Brain microvascular endothelial cell (primary cell): ENCODE data around the gene UBASH3B.

Experiments
- DNase-seq: peaks from one replicate; pipeline ENCODE4 v3.0.0-alpha.2; 2020
- H3K27ac ChIP-seq: fragments of 250-450 bp; sonication (Bioruptor Pico); 2 replicates; pipeline ENCODE4 v1.5.1; 2020; ENCODE audit warnings: mild to moderate bottlenecking, moderate library complexity
- H3K27me3 ChIP-seq: fragments of 250-450 bp; sonication (Bioruptor Pico); replicated peaks from 2 replicates; pipeline ENCODE4 v1.5.1; 2020; ENCODE audit warnings: mild to moderate bottlenecking
- H3K36me3 ChIP-seq: fragments of 250-450 bp; sonication (Bioruptor Pico); replicated peaks from 2 replicates; pipeline ENCODE4 v1.5.1; 2020; ENCODE audit warnings: mild to moderate bottlenecking
- H3K4me3 ChIP-seq: 2 replicates; pipeline ENCODE4 v1.5.1; 2011; ENCODE audit warnings: low read depth, mild to moderate bottlenecking, control low read depth, low read length, moderate library complexity
- CTCF ChIP-seq: IDR thresholded peaks from 2 replicates; pipeline ENCODE4 v1.5.1; 2011; ENCODE audit warnings: low read depth, mild to moderate bottlenecking, moderate library complexity, low read length, control low read depth, inconsistent platforms; ENCODE audit errors: missing control alignments
- in situ Hi-C: cut with HindIII; loops from 2 replicates; pipeline ENCODE4 v1.10.0; 2017; ENCODE audit warnings: low sequenced_read_pairs, low pct_ligation_motif_present

Gene UBASH3B

GRCh38 chr11:122803306-122803705, 147.8 kb downstream of the UBASH3B start:
- Histone ChIP-seq H3K27ac (peak overlapping the region; percentile 48), H3K27me3 (no peaks in the 10 kb centered on the region), H3K4me3 (no peak overlapping the region), H3K36me3 (peaks cover 42% of the 10 kb centered on the region)
- peak; percentile 64 for DNase-seq
- TF ChIP-seq CTCF, result no peak
- in situ Hi-C loops, result no loop called here

- peaks cover 40% of the 10 kb centered on the region for H3K36me3 ChIP-seq
- H3K27ac ChIP-seq, result peak overlapping the region; percentile 48
Observed at GRCh38 chr11:122803716-122804115, 148.2 kb downstream of the UBASH3B start.

GRCh38 chr11:122804161-122804560, 148.6 kb downstream of the UBASH3B start:
- in situ Hi-C loops, result no loop called here
- peak; percentile 41 for DNase-seq

More at GRCh38 chr11:122803716-122804115, 148.2 kb downstream of the UBASH3B start:
- DNase-seq, result no peak
- no peak overlapping the region for H3K4me3 ChIP-seq
- in situ Hi-C loops, result no loop called here
- no peak for TF ChIP-seq CTCF
- no peaks in the 10 kb centered on the region for H3K27me3 ChIP-seq

GRCh38 chr11:122804796-122805195, 149.3 kb downstream of the UBASH3B start:
- peak overlapping the region; percentile 48 for H3K27ac ChIP-seq
- no peaks in the 10 kb centered on the region for H3K27me3 ChIP-seq
- H3K36me3 ChIP-seq, result peaks cover 34% of the 10 kb centered on the region
- H3K4me3 ChIP-seq, result no peak overlapping the region
- no peak for TF ChIP-seq CTCF
- DNase-seq, result no peak
- in situ Hi-C loops, result no loop called here

More at GRCh38 chr11:122804161-122804560, 148.6 kb downstream of the UBASH3B start:
- no peak for TF ChIP-seq CTCF
- peak overlapping the region; percentile 48 for H3K27ac ChIP-seq
- H3K36me3 ChIP-seq, result peaks cover 36% of the 10 kb centered on the region
- no peak overlapping the region for H3K4me3 ChIP-seq
- no peaks in the 10 kb centered on the region for H3K27me3 ChIP-seq

- no peak overlapping the region for H3K4me3 ChIP-seq
- in situ Hi-C loops, result no loop called here
- peak overlapping the region; percentile 19 for H3K27ac ChIP-seq
- no peaks in the 10 kb centered on the region for H3K27me3 ChIP-seq
- peaks cover 23% of the 10 kb centered on the region for H3K36me3 ChIP-seq
- TF ChIP-seq CTCF, result no peak
- no peak for DNase-seq
Observed at GRCh38 chr11:122807731-122808477, 152.4 kb downstream of the UBASH3B start.

GRCh38 chr11:122808478-122808869, 153.0 kb downstream of the UBASH3B start:
- in situ Hi-C loops, result no loop called here
- peak; percentile 44 for DNase-seq
- no peaks in the 10 kb centered on the region for H3K27me3 ChIP-seq
- peaks cover 22% of the 10 kb centered on the region for H3K36me3 ChIP-seq
- peak; percentile 25 for TF ChIP-seq CTCF
- peak overlapping the region; percentile 19 for H3K27ac ChIP-seq
- no peak overlapping the region for H3K4me3 ChIP-seq
